Keratinocyte (primary cell): Measurements from ENCODE around the gene PARD3B. TPM values are rescaled to one million over a fixed set of nuclear protein-coding genes. Genes with fewer than 3 reads are reported as not detected.

Source experiments
- DNase-seq: peaks from one replicate; pipeline ENCODE4 v3.0.0-alpha.2; 2011; ENCODE audit warnings: low read depth, missing footprints, low spot score
- FAIRE-seq: peaks from 2 replicates; lab custom pipeline; 2011; peaks lifted over from hg19 to GRCh38; lab: Jason Lieb, UNC
- H2AFZ ChIP-seq: 2 replicates; pipeline ENCODE4 v1.6.0; 2012; ENCODE audit warnings: low read length, control low read depth, inconsistent platforms; ENCODE audit not compliant: control insufficient read depth
- H3K27ac ChIP-seq: 2 replicates; pipeline ENCODE4 v1.5.1; 2011; ENCODE audit warnings: low read length; ENCODE audit not compliant: control insufficient read depth, insufficient read depth
- H3K27me3 ChIP-seq: 3 replicates; pipeline ENCODE4 v1.6.0; 2011; ENCODE audit warnings: low read length; ENCODE audit not compliant: control insufficient read depth, insufficient read depth; ENCODE audit errors: extremely low read depth
- H3K36me3 ChIP-seq, 2 experiments: 2 replicates in 1 of 2; 3 replicates in 1 of 2; pipeline ENCODE4 v1.5.1; 2011; ENCODE audit warnings: low read length in 2 of 2, mild to moderate bottlenecking in 1 of 2; ENCODE audit not compliant: control insufficient read depth in 2 of 2, insufficient read depth in 2 of 2; ENCODE audit errors: extremely low read depth in 1 of 2
- H3K4me1 ChIP-seq: 3 replicates; pipeline ENCODE4 v1.5.1; 2011; ENCODE audit warnings: low read length; ENCODE audit not compliant: control insufficient read depth, insufficient read depth; ENCODE audit errors: extremely low read depth
- H3K4me2 ChIP-seq: 3 replicates; pipeline ENCODE4 v1.6.0; 2011; ENCODE audit warnings: low read depth, low read length; ENCODE audit not compliant: control insufficient read depth, insufficient read depth; ENCODE audit errors: extremely low read depth
- H3K4me3 ChIP-seq, 3 experiments: fragments of 200-600 bp in 1 of 3; sonication (generic) in 1 of 3; 2 replicates in 2 of 3; 3 replicates in 1 of 3; pipeline ENCODE4 v1.5.1; 2011 to 2016; ENCODE audit warnings: low read length in 3 of 3, mild to moderate bottlenecking in 3 of 3, control low read depth in 2 of 3, inconsistent platforms in 1 of 3, low read depth in 1 of 3, mixed read lengths in 1 of 3, mixed run types in 1 of 3, moderate library complexity in 1 of 3; ENCODE audit not compliant: control insufficient read depth in 2 of 3, insufficient read depth in 2 of 3; ENCODE audit errors: extremely low read depth in 1 of 3
- H3K79me2 ChIP-seq: 2 replicates; pipeline ENCODE4 v1.6.0; 2012; ENCODE audit warnings: low read length; ENCODE audit not compliant: control insufficient read depth, insufficient read depth
- H3K9ac ChIP-seq: 3 replicates; pipeline ENCODE4 v1.6.0; 2011; ENCODE audit warnings: low read length; ENCODE audit not compliant: control insufficient read depth, insufficient read depth; ENCODE audit errors: extremely low read depth
- H3K9me1 ChIP-seq: 3 replicates; pipeline ENCODE4 v1.6.0; 2011; ENCODE audit warnings: low read length; ENCODE audit not compliant: control insufficient read depth, insufficient read depth; ENCODE audit errors: extremely low read depth
- H3K9me3 ChIP-seq: 2 replicates; pipeline ENCODE4 v1.5.1; 2012; ENCODE audit warnings: low read depth, low read length; ENCODE audit not compliant: control insufficient read depth
- H4K20me1 ChIP-seq: 3 replicates; pipeline ENCODE4 v1.6.0; 2011; ENCODE audit warnings: low read length; ENCODE audit not compliant: control insufficient read depth, insufficient read depth; ENCODE audit errors: extremely low read depth
- CTCF ChIP-seq, 3 experiments: IDR thresholded peaks in 1 of 3; conservative IDR thresholded peaks in 1 of 3; optimal IDR thresholded peaks in 1 of 3; 2 replicates in 2 of 3; 3 replicates in 1 of 3; pipeline versions ENCODE3 to v1.5.1; 2011; ENCODE audit warnings: low read length in 3 of 3, mild to moderate bottlenecking in 3 of 3, moderate library complexity in 2 of 3, control low read depth in 1 of 3, inconsistent platforms in 1 of 3; ENCODE audit not compliant: insufficient read depth in 2 of 3; ENCODE audit errors: extremely low read depth in 1 of 3
- EZH2 ChIP-seq: IDR thresholded peaks from one replicate; pipeline ENCODE4 v1.6.1; 2012; ENCODE audit warnings: inconsistent platforms, mild to moderate bottlenecking, low read length, moderate library complexity
- dilution Hi-C: fragments of 300-500 bp; cut with MboI; formaldehyde crosslinking; loops from one replicate; pipeline ENCODE4 v1.7.0; 2020; ENCODE audit warnings: low sequenced_read_pairs; ENCODE audit not compliant: extremely low pct_ligation_motif_present
- polyA plus RNA-seq, 5 experiments: library from polyadenylated mRNA; depleted of rRNA in 3 of 5; stranded (reverse) in 3 of 5; stranded (forward) in 1 of 5; unstranded in 1 of 5; fragments of >200 nt; gene quantifications; 1 replicate in 1 of 5; 2 replicates in 3 of 5; 3 replicates in 1 of 5; pipeline versions ENCODE4 v1.2.1 to v1.2.3, GENCODE V29; 2011 to 2012; ENCODE audit warnings: missing spikeins in 2 of 5, low read depth in 1 of 5, low replicate concordance in 1 of 5

The PARD3B gene
- polyA plus RNA-seq, 1 donor (not counting 4 experiments of a cell fraction or from before 2014, with no cell fraction given) = 1.2 TPM

- Histone ChIP-seq H3K27me3 (no peaks in the 10 kb centered on the region), H3K9me3 (no peaks in the 10 kb centered on the region), H4K20me1 (no peaks in the 10 kb centered on the region), H3K4me2 (no peak overlapping the region), H3K9me1 (no peaks in the 10 kb centered on the region), H3K79me2 (no peaks in the 10 kb centered on the region), H3K27ac (no peak overlapping the region), H3K9ac (no peak overlapping the region), H3K4me1 (no peaks in the 10 kb centered on the region), H3K4me3 (no peak overlapping the region), H3K36me3 (no peaks in the 10 kb centered on the region), H2AFZ (no peak overlapping the region)
- dilution Hi-C loops = no loop called here
- TF ChIP-seq EZH2 = no peak
- TF ChIP-seq CTCF (optimal IDR thresholded peaks at IDR 0.05 in 1 of 3, IDR thresholded peaks at IDR 0.05 in 1 of 3, conservative IDR thresholded peaks at IDR 0.05 in 1 of 3; ENCODE audit: extremely low read depth in 1 of 3, insufficient read depth in 2 of 3, low read length in 3 of 3) = no peak
- DNase-seq = no peak
- no peak for FAIRE-seq
Observed at GRCh38 chr2:205148755-205149154, 603.5 kb downstream of the PARD3B start.

GRCh38 chr2:205156457-205156856, 611.2 kb downstream of the PARD3B start:
- dilution Hi-C loops = no loop called here
- no peaks in the 10 kb centered on the region for H3K4me1 ChIP-seq
- no peaks in the 10 kb centered on the region for H3K9me1 ChIP-seq
- TF ChIP-seq CTCF (optimal IDR thresholded peaks at IDR 0.05 in 1 of 3, IDR thresholded peaks at IDR 0.05 in 1 of 3, conservative IDR thresholded peaks at IDR 0.05 in 1 of 3; ENCODE audit: extremely low read depth in 1 of 3, insufficient read depth in 2 of 3, low read length in 3 of 3) (no peak), EZH2 (no peak)
- no peak for DNase-seq
- no peak overlapping the region for H2AFZ ChIP-seq
- no peak overlapping the region for H3K4me2 ChIP-seq
- no peaks in the 10 kb centered on the region for H4K20me1 ChIP-seq
- no peaks in the 10 kb centered on the region for H3K9me3 ChIP-seq
- FAIRE-seq = no peak
- no peaks in the 10 kb centered on the region for H3K36me3 ChIP-seq
- H3K27ac ChIP-seq = no peak overlapping the region
- H3K9ac ChIP-seq = no peak overlapping the region
- no peaks in the 10 kb centered on the region for H3K79me2 ChIP-seq
- H3K27me3 ChIP-seq = no peaks in the 10 kb centered on the region
- H3K4me3 ChIP-seq = no peak overlapping the region
